H1 (cell line): ENCODE data around the gene ZNFX1. TPM values are rescaled to one million over a fixed set of nuclear protein-coding genes. Genes with fewer than 3 reads are reported as not detected.

Source experiments
- CTCF ChIA-PET: fragments of 300-600 bp; sonication (Branson Sonifier 250); formaldehyde crosslinking; loops from one replicate; lab custom pipeline; 2021; ENCODE audit not compliant: partially characterized antibody; lab: Charles Lee
- POLR2A ChIA-PET: fragments of 300-600 bp; sonication (Branson Sonifier 250); formaldehyde crosslinking; loops from one replicate; lab custom pipeline; 2021; ENCODE audit warnings: inconsistent platforms; ENCODE audit not compliant: partially characterized antibody; lab: Charles Lee
- DNase-seq, 2 experiments: peaks; one replicate each; pipeline versions ENCODE4 v3.0.0 to v3.0.0-alpha.2; 2010 to 2022; ENCODE audit warnings: low spot score in 2 of 2, low read depth in 1 of 2, mixed read lengths in 1 of 2
- FAIRE-seq: peaks from 2 replicates; lab custom pipeline; 2011; peaks lifted over from hg19 to GRCh38; lab: Jason Lieb, UNC
- H2AFZ ChIP-seq: 2 replicates; pipeline ENCODE4 v1.8.1; 2012; ENCODE audit warnings: low read length, inconsistent platforms
- H2AK5ac ChIP-seq: 2 replicates; pipeline ENCODE4 v1.6.1; 2013; ENCODE audit warnings: low read depth, low read length
- H2BK120ac ChIP-seq: replicated peaks from 2 replicates; pipeline ENCODE3; 2013; ENCODE audit warnings: low read depth, low read length, inconsistent platforms
- H2BK12ac ChIP-seq: 2 replicates; pipeline ENCODE4 v1.6.1; 2013; ENCODE audit warnings: low read depth, low read length
- H2BK15ac ChIP-seq: 2 replicates; pipeline ENCODE4 v1.6.1; 2013; ENCODE audit warnings: low read length
- H2BK20ac ChIP-seq: 2 replicates; pipeline ENCODE4 v1.6.1; 2013; ENCODE audit warnings: low read length
- H2BK5ac ChIP-seq: 2 replicates; pipeline ENCODE4 v1.6.1; 2013; ENCODE audit warnings: low read depth, low read length
- H3K14ac ChIP-seq: 2 replicates; pipeline ENCODE4 v1.6.1; 2013; ENCODE audit warnings: inconsistent platforms; ENCODE audit not compliant: insufficient read length
- H3K18ac ChIP-seq: 2 replicates; pipeline ENCODE4 v1.6.1; 2013; ENCODE audit warnings: low read length; ENCODE audit errors: extremely low read depth
- H3K23ac ChIP-seq: 2 replicates; pipeline ENCODE4 v1.6.1; 2013; ENCODE audit warnings: inconsistent platforms; ENCODE audit not compliant: insufficient read length
- H3K23me2 ChIP-seq: 2 replicates; pipeline ENCODE4 v1.6.1; 2013; ENCODE audit warnings: low read depth, low read length
- H3K27ac ChIP-seq: 2 replicates; pipeline ENCODE4 v1.6.1; 2011; ENCODE audit warnings: low read depth, low read length, inconsistent platforms
- H3K27me3 ChIP-seq, 4 experiments: replicated peaks in 1 of 4; 1 replicate in 1 of 4; 2 replicates in 3 of 4; pipeline versions ENCODE4 v1.6.1 to v1.8.1; 2011 to 2013; ENCODE audit warnings: low read length in 3 of 4, mild to moderate bottlenecking in 3 of 4, inconsistent platforms in 2 of 4, mixed read lengths in 2 of 4, moderate library complexity in 1 of 4; ENCODE audit not compliant: control insufficient read depth in 3 of 4, insufficient read depth in 3 of 4; ENCODE audit errors: extremely low read depth in 1 of 4
- H3K36me3 ChIP-seq, 4 experiments: 2 replicates each; pipeline versions ENCODE4 v1.6.1 to v1.8.1; 2011 to 2013; ENCODE audit warnings: mild to moderate bottlenecking in 4 of 4, low read length in 3 of 4, moderate library complexity in 2 of 4, control low read depth in 1 of 4, inconsistent platforms in 1 of 4; ENCODE audit not compliant: insufficient read depth in 4 of 4, control insufficient read depth in 2 of 4
- H3K4ac ChIP-seq: replicated peaks from 2 replicates; pipeline ENCODE3; 2013; ENCODE audit warnings: low read length, low read depth, mixed read lengths, inconsistent platforms; ENCODE audit not compliant: insufficient read length
- H3K4me1 ChIP-seq, 4 experiments: replicated peaks in 1 of 4; 1 replicate in 1 of 4; 2 replicates in 3 of 4; pipeline versions ENCODE4 v1.6.1 to v1.8.1; 2011 to 2013; ENCODE audit warnings: low read length in 3 of 4, inconsistent platforms in 2 of 4, mixed read lengths in 1 of 4; ENCODE audit not compliant: insufficient read depth in 4 of 4, control insufficient read depth in 3 of 4
- H3K4me2 ChIP-seq, 2 experiments: 2 replicates each; pipeline versions ENCODE4 v1.6.1 to v1.8.1; 2011 to 2013; ENCODE audit warnings: low read depth in 2 of 2, low read length in 2 of 2, control low read depth in 1 of 2, inconsistent platforms in 1 of 2, mild to moderate bottlenecking in 1 of 2; ENCODE audit not compliant: insufficient read depth in 1 of 2
- H3K4me3 ChIP-seq, 4 experiments: fragments of 200-600, 300-600 bp in 1 of 4; sonication (generic), shearing (Covaris generic), sonication (Bioruptor Twin) in 1 of 4; 2 replicates each; pipeline versions ENCODE4 v1.5.1 to v1.8.1; 2011 to 2016; ENCODE audit warnings: low read length in 4 of 4, low read depth in 3 of 4, control low read depth in 2 of 4, inconsistent platforms in 2 of 4, mild to moderate bottlenecking in 2 of 4, mixed read lengths in 1 of 4, moderate library complexity in 1 of 4; ENCODE audit not compliant: insufficient read depth in 2 of 4; ENCODE audit errors: extremely low read depth in 1 of 4
- H3K56ac ChIP-seq: replicated peaks from 2 replicates; pipeline ENCODE3; 2013; ENCODE audit warnings: low read depth, mild to moderate bottlenecking, mixed read lengths, low read length, inconsistent platforms; ENCODE audit not compliant: insufficient read length
- H3K79me1 ChIP-seq: 2 replicates; pipeline ENCODE4 v1.6.1; 2013; ENCODE audit warnings: low read depth, low read length, control low read depth
- H3K79me2 ChIP-seq, 2 experiments: 2 replicates each; pipeline versions ENCODE4 v1.6.1 to v1.8.1; 2012 to 2013; ENCODE audit warnings: low read length in 2 of 2, mild to moderate bottlenecking in 2 of 2, inconsistent platforms in 1 of 2; ENCODE audit not compliant: insufficient read depth in 2 of 2, control insufficient read depth in 1 of 2
- H3K9ac ChIP-seq, 4 experiments: replicated peaks in 1 of 4; 1 replicate in 1 of 4; 2 replicates in 3 of 4; pipeline versions ENCODE4 v1.6.1 to v1.8.1; 2011 to 2013; ENCODE audit warnings: low read depth in 3 of 4, low read length in 3 of 4, control low read depth in 2 of 4, mild to moderate bottlenecking in 2 of 4, moderate library complexity in 2 of 4, inconsistent platforms in 1 of 4; ENCODE audit errors: extremely low read depth in 1 of 4
- H3K9me3 ChIP-seq, 2 experiments: 2 replicates each; pipeline versions ENCODE4 v1.6.1 to v1.8.1; 2012 to 2013; ENCODE audit warnings: mild to moderate bottlenecking in 2 of 2, moderate library complexity in 2 of 2, control low read depth in 1 of 2, inconsistent platforms in 1 of 2, low read depth in 1 of 2, low read length in 1 of 2, mixed read lengths in 1 of 2; ENCODE audit not compliant: insufficient read depth in 2 of 2
- H4K20me1 ChIP-seq, 2 experiments: replicated peaks in 1 of 2; 2 replicates each; pipeline versions ENCODE3 to v1.8.1; 2011 to 2013; ENCODE audit warnings: inconsistent platforms in 2 of 2, low read length in 2 of 2, mild to moderate bottlenecking in 1 of 2; ENCODE audit not compliant: insufficient read depth in 2 of 2, control insufficient read depth in 1 of 2
- H4K5ac ChIP-seq: 2 replicates; pipeline ENCODE4 v1.6.1; 2013; ENCODE audit warnings: low read length, low read depth, mixed read lengths, inconsistent platforms; ENCODE audit not compliant: insufficient read length
- H4K8ac ChIP-seq: 2 replicates; pipeline ENCODE4 v1.8.0; 2013; ENCODE audit warnings: mild to moderate bottlenecking, moderate library complexity, low read length, inconsistent platforms; ENCODE audit not compliant: insufficient read depth; ENCODE audit errors: extremely low read depth
- H4K91ac ChIP-seq: replicated peaks from 2 replicates; pipeline ENCODE3; 2013; ENCODE audit warnings: low read length, mixed read lengths, inconsistent platforms; ENCODE audit not compliant: insufficient read length
- ASH2L ChIP-seq: fragments of 200-600, 300-600 bp; sonication (generic); IDR thresholded peaks from one replicate; pipeline ENCODE4 v1.7.1; 2017; ENCODE audit warnings: low read length
- ATF2 ChIP-seq: IDR thresholded peaks from 2 replicates; pipeline ENCODE4 v1.6.1; 2012; ENCODE audit warnings: low read length, inconsistent platforms
- BRCA1 ChIP-seq: IDR thresholded peaks from 2 replicates; pipeline ENCODE4 v1.6.1; 2012; ENCODE audit warnings: low read depth, low read length, improper control_type of control experiment
- CREB1 ChIP-seq: IDR thresholded peaks from 2 replicates; pipeline ENCODE4 v1.6.1; 2012; ENCODE audit warnings: inconsistent platforms
- JUND ChIP-seq: IDR thresholded peaks from 2 replicates; pipeline ENCODE4 v1.6.1; 2011; ENCODE audit warnings: mild to moderate bottlenecking, improper control_type of control experiment, low read length
- KDM1A ChIP-seq: fragments of 200-600, 300-600 bp; sonication (generic); IDR thresholded peaks from 2 replicates; pipeline ENCODE4 v1.7.1; 2016; ENCODE audit warnings: mild to moderate bottlenecking, low read length, borderline replicate concordance
- KDM5A ChIP-seq: fragments of 200-600 bp; IDR thresholded peaks from 2 replicates; pipeline ENCODE4 v1.7.1; 2012; ENCODE audit warnings: mild to moderate bottlenecking, low read length, inconsistent platforms, mixed read lengths
- MAX ChIP-seq: IDR thresholded peaks from 2 replicates; pipeline ENCODE4 v1.6.1; 2012; ENCODE audit warnings: inconsistent platforms
- NRF1 ChIP-seq: IDR thresholded peaks from 2 replicates; pipeline ENCODE4 v1.6.1; 2011; ENCODE audit warnings: mild to moderate bottlenecking, low read depth, low read length, improper control_type of control experiment
- RAD21 ChIP-seq, 2 experiments: IDR thresholded peaks in 1 of 2; conservative IDR thresholded peaks in 1 of 2; 2 replicates each; pipeline ENCODE4 v1.6.1; 2011; ENCODE audit warnings: low read depth in 2 of 2, low read length in 2 of 2, improper control_type of control experiment in 1 of 2, inconsistent platforms in 1 of 2, mild to moderate bottlenecking in 1 of 2, moderate library complexity in 1 of 2
- RXRA ChIP-seq: IDR thresholded peaks from 2 replicates; pipeline ENCODE4 v1.6.1; 2011; ENCODE audit warnings: low read depth, mild to moderate bottlenecking, low read length, moderate library complexity; ENCODE audit not compliant: insufficient read depth
- SRF ChIP-seq: IDR thresholded peaks from 2 replicates; pipeline ENCODE4 v1.6.1; 2011; ENCODE audit warnings: mild to moderate bottlenecking, low read depth, low read length, moderate library complexity
- WGBS, 2 experiments: shearing (Covaris generic) in 1 of 2; methylation state at CpG; one replicate each; pipeline versions ENCODE4 v1.1.6 to v1.1.7; 2013 to 2015; ENCODE audit warnings: low lambda C conversion rate in 2 of 2, mixed read lengths in 2 of 2, inconsistent platforms in 1 of 2, low coverage in 1 of 2, missing lambda C conversion rate in 1 of 2; ENCODE audit not compliant: insufficient replicate concordance in 2 of 2, insufficient coverage in 1 of 2, insufficient read length in 1 of 2; ENCODE audit errors: extremely low coverage in 1 of 2, missing lambda C conversion rate in 1 of 2; 5-methylcytosine and 5-hydroxymethylcytosine counted together
- polyA plus RNA-seq, 7 experiments: library from polyadenylated mRNA; depleted of rRNA in 3 of 7; stranded (reverse) in 5 of 7; unstranded in 2 of 7; fragments of >200 nt in 5 of 7; fragments of 200-250 nt in 2 of 7; gene quantifications; 1 replicate in 5 of 7; 2 replicates in 1 of 7; 4 replicates in 1 of 7; pipeline versions ENCODE4 v1.2.1 to v1.2.3, GENCODE V29; 2011 to 2013; ENCODE audit warnings: missing spikeins in 2 of 7, mixed read lengths in 2 of 7
- total RNA-seq: library from RNA; stranded (reverse); fragmentation: NEBNext Ultra II Directional; extraction: Animal tissue kit (Norgen Biotek cat#: 25700); gene quantifications from 2 replicates; pipeline ENCODE4 v1.2.1, GENCODE V29; 2021

ZNFX1 gene
- total and polyA plus RNA-seq, 2 of the 8 experiments (the other 6 are each of a cell fraction or from before 2014, with no cell fraction given): 3.1 to 11.3 TPM

GRCh38 chr20:49318091-49318429, 40.2 kb upstream of the ZNFX1 start:
- peak overlapping the region; percentile 94 to 99 for H3K4me2 ChIP-seq
- no peak overlapping the region for H2BK20ac ChIP-seq
- H3K4ac ChIP-seq: no peak overlapping the region
- WGBS, 2 experiments: 10% methylated on average over 23 of the region's 23 CpGs; no CpG with 5 or more reads in 1 of the 2 experiments
- no peak overlapping the region for H3K23ac ChIP-seq
- H3K27ac ChIP-seq: no peak overlapping the region
- H3K79me2 ChIP-seq: no peaks in the 10 kb centered on the region
- no peaks in the 10 kb centered on the region for H3K79me1 ChIP-seq
- no peak overlapping the region for H4K5ac ChIP-seq
- no peaks in the 10 kb centered on the region for H3K36me3 ChIP-seq
- H3K14ac ChIP-seq: no peak overlapping the region
- ChIA-PET POLR2A (interaction anchor here (1.4 to 41.0 kb wide), 4 partner anchors 10 to 75 kb away, joined by 3 to 1132 read pairs (median 10); partner anchors contain the start of gene ZNFX1), CTCF (interaction anchor here (0.7 to 6.7 kb wide), 7 partner anchors 8 to 179 kb away, joined by 3 to 60 read pairs (median 5); no protein-coding TSS in a partner anchor)
- H3K18ac ChIP-seq: no peak overlapping the region
- no peak overlapping the region for H3K9ac ChIP-seq
- H3K23me2 ChIP-seq: peaks cover 12% of the 10 kb centered on the region; the same call in 1 of the 2 replicates
- H2BK120ac ChIP-seq: no peak overlapping the region
- peaks cover 11 to 35% (median 27%) of the 10 kb centered on the region in 4 experiments for H3K27me3 ChIP-seq
- no peak overlapping the region for H2BK15ac ChIP-seq
- H4K91ac ChIP-seq: no peak overlapping the region
- H2BK12ac ChIP-seq: no peak overlapping the region
- H2AFZ ChIP-seq: no peak overlapping the region
- no peaks in the 10 kb centered on the region for H4K20me1 ChIP-seq
- no peak overlapping the region for H3K56ac ChIP-seq
- H2BK5ac ChIP-seq: no peak overlapping the region
- H3K4me3 ChIP-seq: peak overlapping the region; percentile 60 to 75 (median 60)
- no peak for FAIRE-seq
- H4K8ac ChIP-seq: 0 out of 2 replicates have a peak overlapping the region, but pooled peaks have one; percentile 12
- no peak overlapping the region for H2AK5ac ChIP-seq
- peaks cover 0 to 11% (median 3%) of the 10 kb centered on the region in 4 experiments; a peak in 6 of 7 replicates for H3K4me1 ChIP-seq
- H3K9me3 ChIP-seq: no peaks in the 10 kb centered on the region
- no peak for DNase-seq
- TF ChIP-seq KDM1A: no peak
- no peak; the same call in 1 of the 2 replicates for TF ChIP-seq MAX
- TF ChIP-seq RAD21 (IDR thresholded peaks at IDR 0.05 in 1 of 2, conservative IDR thresholded peaks at IDR 0.05 in 1 of 2; ENCODE audit: low read depth in 2 of 2, low read length in 2 of 2): no peak
- TF ChIP-seq ASH2L: no peak
- no peak for TF ChIP-seq KDM5A
- no peak for TF ChIP-seq NRF1
- TF ChIP-seq SRF: no peak
- TF ChIP-seq BRCA1: no peak
- no peak for TF ChIP-seq JUND
- no peak for TF ChIP-seq RXRA
- TF ChIP-seq CREB1: no peak
- no peak for TF ChIP-seq ATF2
